Activated CD8-positive, alpha-beta memory T cell treated with anti-CD3 and anti-CD28 coated beads for 36 hours (primary cell): ENCODE data around the gene DGLUCY. TPM values are rescaled to one million over a fixed set of nuclear protein-coding genes. Genes with fewer than 3 reads are reported as not detected.

Source experiments
- CTCF ChIA-PET: fragments of 350-600 bp; sonication (Branson Sonifier 250); formaldehyde crosslinking; loops from one replicate; lab custom pipeline; 2021; ENCODE audit warnings: antibody characterized with exemption; lab: Charles Lee
- POLR2A ChIA-PET: fragments of 350-600 bp; sonication (Branson Sonifier 250); formaldehyde crosslinking; loops from one replicate; lab custom pipeline; 2021; ENCODE audit warnings: antibody characterized with exemption; lab: Charles Lee
- total RNA-seq, 2 experiments: library from RNA; stranded (reverse); gene quantifications; one replicate each; pipeline ENCODE4 v1.2.3, GENCODE V29; 2021

Gene DGLUCY
- total RNA-seq, 2 experiments from 2014 or later, result 41.1 to 44.5 TPM

GRCh38 chr14:91233936-91234790, 120.3 kb downstream of the DGLUCY start:
- CTCF ChIA-PET, result interaction anchor here (1.1 kb wide), 1 partner anchor 19 kb away, joined by 3 read pairs; no protein-coding TSS in a partner anchor
- POLR2A ChIA-PET, result no interaction called here

- CTCF ChIA-PET, result interaction anchor here (1.1 kb wide), 1 partner anchor 18 kb away, joined by 3 read pairs; no protein-coding TSS in a partner anchor
- POLR2A ChIA-PET, result no interaction called here
These were observed 120.9 kb downstream of the DGLUCY start for GRCh38 chr14:91234791-91235114.

GRCh38 chr14:91235841-91236240, 122.0 kb downstream of the DGLUCY start:
- POLR2A ChIA-PET, result interaction anchor here (0.6 kb wide), 1 partner anchor 235 kb away, joined by 3 read pairs; no protein-coding TSS in a partner anchor
- CTCF ChIA-PET, result no interaction called here

GRCh38 chr14:91237219-91237618, 123.3 kb downstream of the DGLUCY start:
- CTCF ChIA-PET, result no interaction called here
- POLR2A ChIA-PET, result no interaction called here

- POLR2A ChIA-PET, result no interaction called here
These were observed 124.2 kb downstream of the DGLUCY start for GRCh38 chr14:91238085-91238484.

GRCh38 chr14:91238661-91239060, 124.8 kb downstream of the DGLUCY start:
- ChIA-PET POLR2A (interaction anchor here (1.1 kb wide), 1 partner anchor 45 kb away, joined by 3 read pairs; no protein-coding TSS in a partner anchor), CTCF (no interaction called here)

More at GRCh38 chr14:91238085-91238484, 124.2 kb downstream of the DGLUCY start:
- CTCF ChIA-PET, result no interaction called here

- POLR2A ChIA-PET, result interaction anchor here (0.6 to 6.9 kb wide), 5 partner anchors 8 to 183 kb away, joined by 3 to 109 read pairs (median 5); no protein-coding TSS in a partner anchor
- CTCF ChIA-PET, result interaction anchor here (1.0 to 9.8 kb wide), 4 partner anchors 8 to 14 kb away, joined by 3 to 91 read pairs (median 6); no protein-coding TSS in a partner anchor
These were observed 128.0 kb downstream of the DGLUCY start for GRCh38 chr14:91241863-91242262.

GRCh38 chr14:91242635-91243034, 128.8 kb downstream of the DGLUCY start:
- POLR2A ChIA-PET, result interaction anchor here (1.9 to 6.9 kb wide), 4 partner anchors 8 to 22 kb away, joined by 5 to 109 read pairs (median 18); no protein-coding TSS in a partner anchor
- CTCF ChIA-PET, result interaction anchor here (0.7 to 9.8 kb wide), 6 partner anchors 10 to 70 kb away, joined by 3 to 91 read pairs (median 7); no protein-coding TSS in a partner anchor

GRCh38 chr14:91243074-91243471, 129.2 kb downstream of the DGLUCY start:
- POLR2A ChIA-PET, result interaction anchor here (1.0 to 6.9 kb wide), 4 partner anchors 10 to 21 kb away, joined by 3 to 109 read pairs (median 18); no protein-coding TSS in a partner anchor
- CTCF ChIA-PET, result interaction anchor here (0.7 to 9.8 kb wide), 5 partner anchors 9 to 70 kb away, joined by 3 to 91 read pairs (median 6); no protein-coding TSS in a partner anchor

GRCh38 chr14:91244501-91244901, 130.6 kb downstream of the DGLUCY start, which contains the start of gene GPR68:
TSS of gene GPR68 (minus strand) at chr14:91244704. CDS start at chr14:91235050, 9,654 bp downstream.
- POLR2A ChIA-PET, result interaction anchor here (0.6 to 6.9 kb wide), 5 partner anchors 8 to 332 kb away, joined by 3 to 109 read pairs (median 17); no protein-coding TSS in a partner anchor
- CTCF ChIA-PET, result interaction anchor here (0.7 to 9.8 kb wide), 5 partner anchors 8 to 67 kb away, joined by 3 to 91 read pairs (median 3); no protein-coding TSS in a partner anchor

- ChIA-PET POLR2A (interaction anchor here (2.3 to 6.9 kb wide), 3 partner anchors 8 to 19 kb away, joined by 14 to 109 read pairs (median 23); no protein-coding TSS in a partner anchor), CTCF (interaction anchor here (1.1 to 9.8 kb wide), 3 partner anchors 11 to 67 kb away, joined by 3 to 91 read pairs (median 3); no protein-coding TSS in a partner anchor)
These were observed 131.2 kb downstream of the DGLUCY start for GRCh38 chr14:91245029-91245428.

- CTCF ChIA-PET, result interaction anchor here (1.1 to 9.8 kb wide), 2 partner anchors 18 to 68 kb away, joined by 3 to 91 read pairs; no protein-coding TSS in a partner anchor
- POLR2A ChIA-PET, result interaction anchor here (0.7 to 6.9 kb wide), 3 partner anchors 7 to 23 kb away, joined by 4 to 109 read pairs (median 23); no protein-coding TSS in a partner anchor
These were observed 131.7 kb downstream of the DGLUCY start for GRCh38 chr14:91245616-91246015.

GRCh38 chr14:91246051-91246852, 132.4 kb downstream of the DGLUCY start:
- ChIA-PET POLR2A (interaction anchor here (0.6 to 6.9 kb wide), 4 partner anchors 13 to 242 kb away, joined by 3 to 109 read pairs (median 4); no protein-coding TSS in a partner anchor), CTCF (interaction anchor here (1.0 to 9.8 kb wide), 2 partner anchors 10 to 18 kb away, joined by 3 to 91 read pairs; no protein-coding TSS in a partner anchor)

- POLR2A ChIA-PET, result interaction anchor here (0.6 to 2.6 kb wide), 5 partner anchors 9 to 141 kb away, joined by 3 to 15 read pairs (median 5); no protein-coding TSS in a partner anchor
- CTCF ChIA-PET, result interaction anchor here (0.8 to 9.8 kb wide), 6 partner anchors 8 to 347 kb away, joined by 3 to 91 read pairs (median 4); no protein-coding TSS in a partner anchor
These were observed 136.2 kb downstream of the DGLUCY start for GRCh38 chr14:91249841-91250616.

- POLR2A ChIA-PET, result interaction anchor here (0.6 to 2.6 kb wide), 4 partner anchors 9 to 141 kb away, joined by 3 to 15 read pairs (median 6); no protein-coding TSS in a partner anchor
These were observed 137.0 kb downstream of the DGLUCY start for GRCh38 chr14:91250912-91251311.

GRCh38 chr14:91252871-91253794, 139.3 kb downstream of the DGLUCY start:
- ChIA-PET CTCF (interaction anchor here (0.7 to 3.1 kb wide), 6 partner anchors 10 to 76 kb away, joined by 3 to 13 read pairs (median 4); partner anchors contain the start of gene GPR68), POLR2A (interaction anchor here (0.7 to 3.1 kb wide), 4 partner anchors 9 to 31 kb away, joined by 3 to 23 read pairs (median 6); partner anchors contain the start of gene GPR68)

More at GRCh38 chr14:91250912-91251311, 137.0 kb downstream of the DGLUCY start:
- CTCF ChIA-PET, result interaction anchor here (0.7 to 9.8 kb wide), 3 partner anchors 23 to 93 kb away, joined by 3 to 91 read pairs (median 5); no protein-coding TSS in a partner anchor
